ENCODE data around the gene AK1.

AK1 gene

DNA sequence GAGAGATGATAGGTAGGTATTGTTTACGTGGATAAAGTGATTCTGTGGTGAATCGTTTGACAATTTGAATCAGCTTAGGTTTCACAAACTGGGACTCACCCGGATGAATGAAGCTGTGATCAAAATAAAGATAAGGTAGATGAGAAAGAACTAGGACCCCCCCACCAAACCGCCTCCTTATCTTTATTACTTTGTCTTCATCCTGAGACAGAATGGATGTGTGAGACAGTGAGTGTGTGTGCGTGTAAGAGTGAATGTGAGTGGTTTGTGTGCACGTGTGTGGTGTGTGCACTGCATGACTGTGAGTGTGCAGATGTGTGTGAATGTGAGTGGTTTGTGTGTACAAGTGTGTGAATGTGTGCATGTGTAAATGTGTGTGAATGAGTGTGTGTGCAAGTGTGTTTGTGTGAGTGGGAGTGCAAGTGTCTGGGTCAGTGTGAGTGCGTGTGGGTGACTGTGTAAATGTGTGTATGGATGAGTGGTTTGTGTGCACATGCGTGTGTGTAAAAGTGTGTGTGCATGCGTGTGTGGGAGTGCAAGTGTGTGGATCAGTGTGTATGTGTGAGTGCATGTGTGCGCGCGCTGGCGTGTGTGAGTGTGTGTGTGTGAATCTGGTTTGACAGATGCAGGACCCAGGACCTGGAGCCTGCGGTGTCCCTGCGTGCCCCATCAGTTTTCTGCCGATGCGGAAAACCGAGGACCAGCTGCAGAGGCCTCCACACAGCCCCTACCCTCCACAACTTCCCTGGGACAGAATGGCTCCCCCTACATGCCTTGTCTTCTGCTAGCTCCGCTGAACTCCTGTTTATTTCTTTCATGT lies 11.6 kb downstream of the AK1 start:
- no peak for DNase-seq

GRCh38 chr9:127863191-127863621 lies 14.3 kb downstream of the AK1 start:
- no peak for DNase-seq

GRCh38 chr9:127862075-127863011 lies 15.1 kb downstream of the AK1 start:
- DNase-seq, result no peak

- DNase-seq, result no peak
Measured at GRCh38 chr9:127860779-127861178, 16.7 kb downstream of the AK1 start.

DNA sequence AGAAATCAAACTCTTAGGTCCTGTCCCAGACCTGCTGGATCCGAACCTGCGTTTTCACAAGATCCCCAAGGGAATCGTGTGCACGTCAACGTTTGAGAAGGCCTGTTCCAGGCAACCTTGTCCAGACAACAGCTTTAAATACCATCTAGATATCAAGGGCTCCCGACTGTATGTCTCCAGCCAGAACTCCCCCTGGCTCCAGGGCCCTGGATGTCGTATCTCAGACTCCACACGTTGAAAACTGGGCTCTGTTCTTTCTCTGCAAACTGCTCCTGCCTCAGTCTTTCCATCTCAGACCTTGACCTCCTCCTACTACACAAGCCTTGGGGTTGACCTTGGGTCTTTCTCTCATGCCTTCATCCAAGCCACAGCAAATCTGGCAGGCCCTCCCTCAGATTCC lies 17.2 kb downstream of the AK1 start:
- DNase-seq, result no peak

- no peak for DNase-seq
Measured at GRCh38 chr9:127858041-127858512, 19.4 kb downstream of the AK1 start.

GRCh38 chr9:127857278-127857677 lies 20.2 kb downstream of the AK1 start:
- no peak for DNase-seq

- DNase-seq, result no peak
Measured at GRCh38 chr9:127856729-127857116, 20.8 kb downstream of the AK1 start.

GRCh38 chr9:127856094-127856728 lies 21.3 kb downstream of the AK1 start:
- no peak for DNase-seq

DNA sequence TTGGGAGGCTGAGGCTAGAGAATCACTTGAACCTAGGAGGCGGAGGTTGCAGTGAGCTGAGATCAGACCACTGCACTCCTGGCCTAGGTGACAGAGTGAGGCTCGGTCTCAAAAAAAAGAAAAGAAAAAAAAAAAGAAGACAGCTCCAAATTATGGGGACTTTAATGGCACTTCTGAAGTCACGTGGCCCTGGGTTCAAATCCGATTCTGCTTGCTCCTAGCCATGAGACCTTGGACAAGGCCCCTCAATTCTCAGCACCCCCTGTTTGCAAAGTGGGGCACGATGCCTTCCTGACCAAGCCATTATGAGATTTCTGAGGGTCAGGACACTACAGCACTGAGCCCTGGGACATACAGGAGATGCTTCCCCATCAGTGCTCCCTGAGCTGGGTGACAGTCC lies 22.0 kb downstream of the AK1 start:
- no peak for DNase-seq

DNA sequence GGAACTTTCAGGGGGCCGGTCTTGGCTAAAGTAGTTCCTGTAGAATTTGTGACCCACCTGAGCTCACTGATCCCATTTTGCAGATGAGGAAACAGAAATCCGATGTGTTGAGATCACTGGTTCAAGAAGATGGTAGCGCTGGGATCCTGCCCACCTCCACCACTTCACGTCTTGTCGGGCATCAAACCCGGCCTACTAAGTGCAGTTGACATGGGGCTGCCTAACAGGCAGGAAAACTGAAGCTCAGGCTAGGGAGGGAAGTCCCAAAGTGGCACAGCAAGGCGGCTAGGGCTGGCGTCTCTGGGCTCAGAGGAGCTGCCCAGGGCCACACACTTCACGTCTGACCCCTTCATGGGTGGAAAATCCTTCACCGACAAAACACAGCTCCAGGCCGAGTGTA lies 22.5 kb downstream of the AK1 start:
- no peak for DNase-seq

GRCh38 chr9:127854184-127854806 lies 23.2 kb downstream of the AK1 start, which contains the start of gene ENG:
TSS of gene ENG (minus strand) at chr9:127854658. CDS start at chr9:127854355, 303 bp downstream.
- peak; percentile 24 for DNase-seq

DNA sequence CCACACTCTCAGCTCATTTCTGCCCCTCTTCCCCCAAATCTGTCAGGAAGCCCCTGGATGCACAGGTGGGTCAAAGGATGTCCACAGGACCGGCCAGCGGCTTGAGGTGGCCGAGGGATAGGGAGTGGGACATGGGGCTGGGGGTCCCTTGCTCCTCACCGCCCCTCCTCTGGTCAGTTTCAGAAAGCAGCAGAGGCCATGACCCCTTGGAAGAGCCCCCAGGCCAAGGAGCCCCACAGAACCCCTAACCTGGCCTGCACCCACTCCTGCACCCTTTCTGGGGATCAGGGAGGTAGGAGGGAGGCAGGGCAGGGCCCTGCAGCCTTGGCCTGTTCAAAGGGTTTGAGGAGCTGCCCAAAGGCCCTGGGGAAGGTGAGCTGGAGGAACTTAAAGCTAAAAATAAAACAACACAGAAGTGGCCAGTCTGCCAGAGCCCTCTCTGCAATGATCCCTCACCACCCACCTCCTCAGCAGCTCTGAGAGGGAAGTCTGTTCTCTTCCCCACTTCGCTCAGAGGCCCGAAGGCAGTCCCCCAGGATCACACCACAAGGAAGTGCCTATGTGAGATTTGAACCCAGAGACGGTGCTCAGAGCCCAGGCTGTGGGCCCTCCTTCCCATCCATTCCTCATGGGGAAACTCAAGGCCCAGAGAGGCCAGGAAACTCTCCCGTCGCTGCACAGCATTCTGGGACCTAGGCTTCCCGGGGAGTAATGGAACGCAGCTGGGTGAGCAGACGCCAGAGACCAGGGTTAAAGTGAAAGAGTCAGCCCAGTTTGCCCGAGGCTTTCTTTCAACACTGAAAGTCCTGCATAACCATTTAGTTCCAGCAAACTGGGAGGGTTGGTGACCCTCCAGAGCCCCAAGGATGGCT lies 23.9 kb downstream of the AK1 start:
- no peak for DNase-seq

DNA sequence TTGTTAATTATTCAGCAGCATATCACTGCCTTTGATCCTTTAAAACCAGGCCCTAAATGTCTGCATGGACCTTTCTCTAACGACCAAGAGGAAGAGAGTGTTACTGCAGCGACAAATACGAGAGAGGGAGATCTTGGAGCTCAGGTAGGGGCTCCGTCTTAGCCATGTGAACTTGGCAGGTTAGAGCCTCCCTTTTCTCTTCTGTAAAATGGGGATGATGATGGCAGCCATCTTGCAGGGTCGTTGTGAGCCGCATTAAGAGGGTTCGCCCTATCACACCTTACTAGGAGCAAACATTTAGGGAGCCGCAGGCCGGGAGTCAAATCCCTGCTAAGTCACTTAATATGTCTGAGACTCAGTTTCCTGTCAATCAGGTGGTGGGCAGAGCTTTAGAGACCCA lies 24.6 kb downstream of the AK1 start:
- no peak for DNase-seq

- DNase-seq, result no peak
Measured at GRCh38 chr9:127850286-127850830, 27.1 kb downstream of the AK1 start.

- DNase-seq, result no peak
Measured at GRCh38 chr9:127848756-127849504, 28.5 kb downstream of the AK1 start.

DNA sequence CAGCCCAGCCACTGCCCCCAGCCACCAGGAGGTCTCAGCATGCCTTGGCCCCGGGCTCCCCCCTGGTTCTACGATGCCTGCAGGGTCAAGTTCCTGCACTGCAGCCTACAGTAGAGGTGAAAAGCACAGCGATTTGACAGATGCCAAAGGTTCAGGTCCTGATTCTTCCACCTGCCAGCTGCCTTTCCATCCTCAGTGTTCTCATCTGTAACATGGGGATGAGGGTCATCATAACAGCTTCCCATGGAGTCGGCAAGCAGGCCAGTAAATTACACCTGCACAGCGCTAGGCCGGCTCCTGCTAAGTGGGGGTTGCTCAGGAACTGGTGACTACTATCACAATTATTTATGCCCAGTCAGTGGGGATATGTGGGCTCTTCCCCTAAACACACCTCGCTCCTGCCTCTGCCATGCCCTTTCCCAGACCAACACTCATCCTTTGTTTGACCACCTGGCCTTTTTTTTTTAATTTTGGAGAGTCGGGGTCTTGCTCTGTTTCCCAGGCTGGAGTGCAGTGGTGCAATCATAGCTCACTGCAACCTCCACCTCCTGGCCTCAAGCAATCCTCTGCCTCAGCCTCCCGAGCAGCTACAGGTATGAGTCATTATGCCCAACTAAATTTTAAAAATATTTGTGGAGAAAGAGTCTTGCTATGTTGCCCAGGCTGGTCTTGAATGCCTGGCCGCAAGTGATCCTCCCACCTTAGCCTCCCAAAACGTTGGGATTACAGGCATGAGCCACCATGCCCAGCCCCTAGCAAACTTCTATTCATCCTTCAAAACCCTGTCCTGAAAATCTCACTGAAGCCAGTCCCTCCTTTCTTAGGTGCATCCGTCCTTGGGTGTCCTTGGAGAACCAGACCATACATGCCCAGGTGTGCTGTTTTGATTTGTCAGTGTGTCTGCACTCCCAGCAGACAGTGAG lies 29.4 kb downstream of the AK1 start:
- DNase-seq, result no peak

- DNase-seq, result no peak
Measured at GRCh38 chr9:127847178-127847510, 30.3 kb downstream of the AK1 start.

GRCh38 chr9:127846443-127847177 lies 30.9 kb downstream of the AK1 start:
- DNase-seq, result no peak
